HEK293 (cell line): ENCODE data around the gene STUB1.

Experiments
- CTCF ChIA-PET: fragments of 350-600 bp; formaldehyde crosslinking; extraction: SDS; loops from one replicate; lab custom pipeline; 2021; ENCODE audit warnings: antibody characterized with exemption; lab: Yijun Ruan, JAX
- POLR2A ChIA-PET: fragments of 300-600 bp; formaldehyde crosslinking; extraction: SDS; loops from one replicate; lab custom pipeline; 2020; ENCODE audit warnings: antibody characterized with exemption, inconsistent platforms; lab: Yijun Ruan, JAX
- H3K27ac ChIP-seq: fragments of 200-500 bp; sonication (Bioruptor generic); 2 replicates; pipeline ENCODE4 v1.5.1; 2014; ENCODE audit warnings: low read depth, low read length, control low read depth, inconsistent platforms; ENCODE audit errors: extremely low read depth
- H3K36me3 ChIP-seq, 2 experiments: fragments of 200-500 bp in 1 of 2; sonication (Bioruptor generic) in 1 of 2; 1 replicate in 1 of 2; 2 replicates in 1 of 2; pipeline ENCODE4 v1.5.1; 2014 to 2017; ENCODE audit warnings: inconsistent platforms in 2 of 2, low read length in 2 of 2; ENCODE audit not compliant: control insufficient read depth in 2 of 2, insufficient read depth in 1 of 2
- H3K4me1 ChIP-seq: fragments of 200-500 bp; sonication (Bioruptor generic); 2 replicates; pipeline ENCODE4 v1.5.1; 2014; ENCODE audit warnings: mild to moderate bottlenecking, low read length, inconsistent platforms; ENCODE audit not compliant: control insufficient read depth, insufficient read depth
- H3K4me3 ChIP-seq: 2 replicates; pipeline ENCODE4 v1.5.1; 2011; ENCODE audit warnings: low read depth, mild to moderate bottlenecking, control low read depth, low read length, moderate library complexity
- H3K9me3 ChIP-seq: fragments of 200-500 bp; sonication (Bioruptor generic); 2 replicates; pipeline ENCODE4 v1.5.1; 2014; ENCODE audit warnings: low read depth, low read length, inconsistent platforms; ENCODE audit not compliant: control insufficient read depth, insufficient read depth
- EGR2 ChIP-seq: fragments of 450-650 bp; formaldehyde crosslinking; IDR thresholded peaks from 2 replicates; pipeline ENCODE4 v1.5.1; 2016; ENCODE audit warnings: low read depth, missing biosample characterization, missing genetic modification characterization
- GLIS1 ChIP-seq: fragments of 450-650 bp; formaldehyde crosslinking; IDR thresholded peaks from 2 replicates; pipeline ENCODE4 v1.5.1; 2016; ENCODE audit warnings: missing biosample characterization, missing genetic modification characterization
- GLIS2 ChIP-seq: fragments of 450-650 bp; formaldehyde crosslinking; IDR thresholded peaks from 2 replicates; pipeline ENCODE4 v1.5.1; 2016; ENCODE audit warnings: missing biosample characterization, missing genetic modification characterization
- KLF1 ChIP-seq: fragments of 450-650 bp; formaldehyde crosslinking; IDR thresholded peaks from 2 replicates; pipeline ENCODE4 v1.5.1; 2016; ENCODE audit warnings: missing biosample characterization, missing genetic modification characterization
- MEIS1 ChIP-seq: sonication (generic); formaldehyde crosslinking; IDR thresholded peaks from 2 replicates; pipeline ENCODE4 v1.8.1; 2022; ENCODE audit warnings: missing genetic modification reagents, mild to moderate bottlenecking, borderline replicate concordance
- MYNN ChIP-seq: fragments of 450-650 bp; formaldehyde crosslinking; IDR thresholded peaks from 2 replicates; pipeline ENCODE4 v1.5.1; 2016; ENCODE audit warnings: missing biosample characterization, missing genetic modification characterization, borderline replicate concordance
- SP2 ChIP-seq: fragments of 450-650 bp; formaldehyde crosslinking; IDR thresholded peaks from 2 replicates; pipeline ENCODE4 v1.5.1; 2016; ENCODE audit warnings: missing biosample characterization, missing genetic modification characterization
- TCF7L2 ChIP-seq: IDR thresholded peaks from 2 replicates; pipeline ENCODE4 v1.6.1; 2011; ENCODE audit warnings: low read depth, mild to moderate bottlenecking, inconsistent platforms, low read length, moderate library complexity, borderline replicate concordance
- ZBTB17 ChIP-seq: fragments of 450-650 bp; formaldehyde crosslinking; IDR thresholded peaks from 2 replicates; pipeline ENCODE4 v1.5.1; 2016; ENCODE audit warnings: missing biosample characterization, missing genetic modification characterization
- ZBTB20 ChIP-seq: fragments of 450-650 bp; formaldehyde crosslinking; IDR thresholded peaks from 2 replicates; pipeline ENCODE4 v1.5.1; 2016; ENCODE audit warnings: missing biosample characterization, missing genetic modification characterization
- ZEB2 ChIP-seq: fragments of 450-650 bp; formaldehyde crosslinking; IDR thresholded peaks from 2 replicates; pipeline ENCODE4 v1.5.1; 2016; ENCODE audit warnings: missing biosample characterization, missing genetic modification characterization
- ZNF132 ChIP-seq: fragments of 450-650 bp; formaldehyde crosslinking; IDR thresholded peaks from 2 replicates; pipeline ENCODE4 v1.5.1; 2017; ENCODE audit warnings: missing biosample characterization, missing genetic modification characterization, borderline replicate concordance
- ZNF221 ChIP-seq: fragments of 450-650 bp; formaldehyde crosslinking; IDR thresholded peaks from 2 replicates; pipeline ENCODE4 v1.5.1; 2017; ENCODE audit warnings: missing biosample characterization, missing genetic modification characterization, borderline replicate concordance
- ZNF223 ChIP-seq: fragments of 450-650 bp; formaldehyde crosslinking; IDR thresholded peaks from 2 replicates; pipeline ENCODE4 v1.5.1; 2016; ENCODE audit warnings: missing biosample characterization, missing genetic modification characterization
- ZNF292 ChIP-seq: fragments of 450-650 bp; formaldehyde crosslinking; IDR thresholded peaks from 2 replicates; pipeline ENCODE4 v1.5.1; 2016; ENCODE audit warnings: low read depth, missing biosample characterization, missing genetic modification characterization, borderline replicate concordance
- ZNF37A ChIP-seq: fragments of 450-650 bp; IDR thresholded peaks from 2 replicates; pipeline ENCODE4 v1.5.1; 2018; ENCODE audit warnings: missing biosample characterization, missing genetic modification characterization
- ZNF600 ChIP-seq: fragments of 450-650 bp; formaldehyde crosslinking; IDR thresholded peaks from 2 replicates; pipeline ENCODE4 v1.5.1; 2016; ENCODE audit warnings: missing biosample characterization, missing genetic modification characterization
- ZNF623 ChIP-seq: fragments of 450-650 bp; formaldehyde crosslinking; IDR thresholded peaks from 2 replicates; pipeline ENCODE4 v1.5.1; 2016; ENCODE audit warnings: missing biosample characterization, missing genetic modification characterization
- ZNF837 ChIP-seq: fragments of 450-650 bp; formaldehyde crosslinking; IDR thresholded peaks from 2 replicates; pipeline ENCODE4 v1.5.1; 2016; ENCODE audit warnings: missing biosample characterization, missing genetic modification characterization
- TF ChIP-seq, protein P1 (sequence below): fragments of 450-650 bp; formaldehyde crosslinking; IDR thresholded peaks from 2 replicates; pipeline ENCODE4 v1.5.1; 2016; ENCODE audit warnings: missing biosample characterization, missing genetic modification characterization

Gene STUB1

DNA sequence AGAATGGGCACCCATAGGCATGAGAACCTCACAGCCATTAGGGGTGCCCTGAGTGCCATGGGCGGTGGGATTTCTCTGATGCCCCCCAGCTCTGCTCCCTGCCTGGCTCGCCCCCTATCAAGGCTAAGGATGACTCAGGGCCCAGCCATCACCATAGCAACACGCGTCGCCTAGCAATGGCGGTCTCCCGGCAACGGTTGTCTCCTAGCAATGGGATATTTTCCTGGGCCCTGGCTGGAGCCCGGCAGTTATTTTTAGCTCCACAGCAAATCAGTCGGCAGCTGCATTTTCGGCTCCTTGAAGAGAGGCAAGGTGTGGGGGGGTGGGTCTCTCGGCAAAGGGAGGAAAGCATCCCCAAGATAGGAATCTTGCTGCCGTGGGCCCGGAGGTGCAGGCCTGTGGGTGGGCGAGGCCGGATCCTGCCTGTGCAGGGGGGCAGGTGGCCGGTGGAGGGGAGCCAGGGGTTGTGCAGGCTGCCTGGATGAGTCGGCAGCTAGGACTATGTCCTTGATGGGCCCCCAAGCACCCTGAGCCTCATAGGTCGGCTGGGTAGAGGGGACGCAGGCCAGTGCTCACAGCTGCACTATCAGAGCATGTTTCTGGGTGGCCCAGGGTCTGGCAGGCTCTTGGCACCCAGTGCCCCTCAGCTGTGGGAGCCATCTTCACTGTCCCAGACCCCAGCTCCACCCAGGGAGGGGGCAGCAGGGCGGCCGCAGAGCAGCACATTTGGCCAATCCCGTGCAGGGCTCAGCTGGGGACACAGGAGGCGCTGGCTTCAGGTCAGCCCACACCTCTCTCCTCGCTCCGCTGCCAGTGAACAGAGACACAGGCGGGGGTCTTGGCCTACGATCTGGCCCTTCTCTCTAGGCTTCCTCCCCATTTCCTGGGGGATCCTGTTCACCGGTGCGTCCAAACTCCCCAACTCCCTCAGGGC is 29.6 kb downstream of the STUB1 start:
- Histone ChIP-seq H3K27ac (no peak overlapping the region), H3K9me3 (no peaks in the 10 kb centered on the region), H3K4me3 (no peak overlapping the region), H3K36me3 (no peaks in the 10 kb centered on the region), H3K4me1 (peaks cover 8% of the 10 kb centered on the region)
- ChIA-PET CTCF (interaction anchor here (0.7 to 5.7 kb wide), 8 partner anchors 8 to 393 kb away, joined by 3 to 119 read pairs (median 5); partner anchors contain the start of genes ANTKMT, CHTF18 and RPUSD1), POLR2A (interaction anchor here (0.6 to 1.8 kb wide), 9 partner anchors 11 to 416 kb away, joined by 3 to 12 read pairs (median 5); partner anchors contain the start of genes ANTKMT, CHTF18, GNG13 and RPUSD1)
- no peak for TF ChIP-seq ZEB2
- 0 out of 2 replicates have a peak, but pooled peaks have one; percentile 22 for TF ChIP-seq ZBTB20 (tag by site-specific recombination)
- TF ChIP-seq, protein P1, sequence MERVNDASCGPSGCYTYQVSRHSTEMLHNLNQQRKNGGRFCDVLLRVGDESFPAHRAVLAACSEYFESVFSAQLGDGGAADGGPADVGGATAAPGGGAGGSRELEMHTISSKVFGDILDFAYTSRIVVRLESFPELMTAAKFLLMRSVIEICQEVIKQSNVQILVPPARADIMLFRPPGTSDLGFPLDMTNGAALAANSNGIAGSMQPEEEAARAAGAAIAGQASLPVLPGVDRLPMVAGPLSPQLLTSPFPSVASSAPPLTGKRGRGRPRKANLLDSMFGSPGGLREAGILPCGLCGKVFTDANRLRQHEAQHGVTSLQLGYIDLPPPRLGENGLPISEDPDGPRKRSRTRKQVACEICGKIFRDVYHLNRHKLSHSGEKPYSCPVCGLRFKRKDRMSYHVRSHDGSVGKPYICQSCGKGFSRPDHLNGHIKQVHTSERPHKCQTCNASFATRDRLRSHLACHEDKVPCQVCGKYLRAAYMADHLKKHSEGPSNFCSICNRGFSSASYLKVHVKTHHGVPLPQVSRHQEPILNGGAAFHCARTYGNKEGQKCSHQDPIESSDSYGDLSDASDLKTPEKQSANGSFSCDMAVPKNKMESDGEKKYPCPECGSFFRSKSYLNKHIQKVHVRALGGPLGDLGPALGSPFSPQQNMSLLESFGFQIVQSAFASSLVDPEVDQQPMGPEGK (tag by site-specific recombination) = peak; percentile 49; the same call in 1 of the 2 replicates
- TF ChIP-seq ZNF292 = no peak
- peak; percentile 99 for TF ChIP-seq MYNN
- no peak for TF ChIP-seq ZNF837
- TF ChIP-seq ZBTB17 = 0 out of 2 replicates have a peak, but pooled peaks have one; percentile 23
- TF ChIP-seq SP2 (tag by site-specific recombination) = peak; percentile 16; the same call in 1 of the 2 replicates
- TF ChIP-seq ZNF600 (tag by site-specific recombination) = peak; percentile 74
- TF ChIP-seq EGR2 (tag by site-specific recombination) = peak; percentile 16; the same call in 1 of the 2 replicates
- TF ChIP-seq ZNF223 (tag by site-specific recombination) = peak; percentile 58; the same call in 1 of the 2 replicates
- peak; percentile 89 for TF ChIP-seq GLIS2 (tag by site-specific recombination)
- TF ChIP-seq MEIS1 = no peak
- no peak for TF ChIP-seq ZNF132 (tag by site-specific recombination)
- no peak for TF ChIP-seq KLF1 (tag by site-specific recombination)
- TF ChIP-seq GLIS1 (tag by site-specific recombination) = peak; percentile 46; the same call in 1 of the 2 replicates
- no peak for TF ChIP-seq ZNF37A (tag by site-specific recombination)

DNA sequence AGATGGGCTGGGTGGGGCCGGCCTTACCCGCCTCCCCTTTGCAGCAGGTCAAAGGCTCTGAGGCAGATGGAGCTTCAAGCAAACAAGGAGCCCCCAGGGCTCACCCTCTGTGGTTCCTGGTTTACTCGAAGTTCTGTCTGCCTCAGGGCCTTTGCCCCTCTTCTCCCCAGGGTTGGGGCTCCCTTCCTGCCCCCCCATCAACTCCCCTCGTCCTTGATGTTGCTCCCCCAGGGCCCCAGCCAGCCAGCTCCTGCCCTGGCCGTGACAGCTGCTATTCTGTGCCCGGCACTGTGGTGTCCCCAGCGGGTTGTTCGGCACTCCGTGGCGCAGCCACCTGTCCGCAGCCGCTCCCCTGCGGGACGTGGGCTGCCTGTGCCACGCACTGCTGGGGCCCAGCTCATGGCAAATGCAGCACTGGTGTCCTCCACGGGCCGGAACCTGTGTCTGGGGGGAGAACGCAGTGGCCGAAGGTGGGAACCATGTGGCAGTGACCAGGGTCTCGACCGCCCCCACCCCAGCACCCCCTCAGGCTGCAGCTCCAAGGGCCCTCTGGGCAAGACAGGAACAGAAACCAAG is 30.4 kb downstream of the STUB1 start:
- Histone ChIP-seq H3K4me1 (peaks cover 11% of the 10 kb centered on the region), H3K27ac (no peak overlapping the region), H3K9me3 (no peaks in the 10 kb centered on the region), H3K4me3 (no peak overlapping the region), H3K36me3 (no peaks in the 10 kb centered on the region)
- CTCF ChIA-PET = interaction anchor here (1.1 to 5.7 kb wide), 6 partner anchors 8 to 393 kb away, joined by 3 to 119 read pairs (median 7); partner anchors contain the start of genes ANTKMT, CHTF18 and RPUSD1
- POLR2A ChIA-PET = interaction anchor here (0.5 to 2.3 kb wide), 8 partner anchors 10 to 469 kb away, joined by 4 to 12 read pairs (median 6); partner anchors contain the start of genes ANTKMT, CHTF18, RPUSD1 and WDR24
- no peak for TF ChIP-seq TCF7L2
- no peak for TF ChIP-seq ZNF221 (tag by site-specific recombination)
- peak; percentile 86 for TF ChIP-seq ZNF623 (tag by site-specific recombination)
